Liver (tissue), 9 donors: ENCODE measurements around the gene OR51B4. TPM values are rescaled to one million over a fixed set of nuclear protein-coding genes. Genes with fewer than 3 reads are reported as not detected.

Experiments used
- DNase-seq: peaks from one replicate; pipeline ENCODE4 v3.0.0-alpha.2; 2017; ENCODE audit warnings: low spot score
- H3K27ac ChIP-seq, 2 donors: one replicate each; pipeline ENCODE4 v1.7.0; 2013; ENCODE audit warnings: inconsistent platforms in 2 of 2, low read length in 2 of 2, control low read depth in 1 of 2, low read depth in 1 of 2, mild to moderate bottlenecking in 1 of 2
- H3K27me3 ChIP-seq, 4 donors: one replicate each; pipeline versions ENCODE4 v1.6.1 to v1.7.0; 2013; ENCODE audit warnings: low read length in 3 of 4, inconsistent platforms in 1 of 4, mild to moderate bottlenecking in 1 of 4, moderate library complexity in 1 of 4; ENCODE audit not compliant: control insufficient read depth in 4 of 4, insufficient read depth in 4 of 4
- H3K36me3 ChIP-seq, 4 donors: one replicate each; pipeline versions ENCODE4 v1.6.1 to v1.7.0; 2013; ENCODE audit warnings: low read length in 3 of 4, mild to moderate bottlenecking in 3 of 4, low read depth in 1 of 4, moderate library complexity in 1 of 4; ENCODE audit not compliant: control insufficient read depth in 4 of 4, insufficient read depth in 3 of 4
- H3K4me1 ChIP-seq, 4 donors: one replicate each; pipeline versions ENCODE4 v1.6.1 to v1.7.0; 2013; ENCODE audit warnings: low read length in 3 of 4, mild to moderate bottlenecking in 3 of 4, moderate library complexity in 1 of 4; ENCODE audit not compliant: control insufficient read depth in 4 of 4, insufficient read depth in 4 of 4
- H3K4me3 ChIP-seq, 3 donors: one replicate each; pipeline versions ENCODE4 v1.6.1 to v1.7.0; 2013; ENCODE audit warnings: low read length in 3 of 3, control low read depth in 1 of 3, low read depth in 1 of 3, mild to moderate bottlenecking in 1 of 3
- H3K9ac ChIP-seq, 2 donors: one replicate each; pipeline ENCODE4 v1.7.0; 2013; ENCODE audit warnings: low read length in 2 of 2, mild to moderate bottlenecking in 2 of 2, moderate library complexity in 2 of 2, control low read depth in 1 of 2, low read depth in 1 of 2
- H3K9me3 ChIP-seq, 4 donors: one replicate each; pipeline versions ENCODE4 v1.6.1 to v1.7.0; 2013; ENCODE audit warnings: low read length in 3 of 4; ENCODE audit not compliant: control insufficient read depth in 4 of 4
- CTCF ChIP-seq: fragments of 150-350 bp; IDR thresholded peaks from 2 replicates; pipeline ENCODE4 v1.5.1; 2017; ENCODE audit warnings: improper control_type of control experiment, low read depth, low read length; ENCODE audit not compliant: missing input control
- EGR1 ChIP-seq, 2 donors: IDR thresholded peaks; 2 replicates each; pipeline ENCODE4 v1.6.1; 2016 to 2018; ENCODE audit warnings: antibody characterized with exemption in 2 of 2, low read depth in 2 of 2
- FOXA1 ChIP-seq: IDR thresholded peaks from 2 replicates; pipeline ENCODE4 v1.6.1; 2016; ENCODE audit warnings: antibody characterized with exemption
- FOXA2 ChIP-seq: IDR thresholded peaks from 2 replicates; pipeline ENCODE4 v1.6.1; 2016; ENCODE audit warnings: antibody characterized with exemption
- GABPA ChIP-seq, 2 donors: IDR thresholded peaks in 1 of 2; conservative IDR thresholded peaks in 1 of 2; 2 replicates each; pipeline ENCODE4 v1.6.1; 2016; ENCODE audit warnings: antibody characterized with exemption in 2 of 2, mild to moderate bottlenecking in 1 of 2, moderate library complexity in 1 of 2
- HNF4A ChIP-seq, 2 donors: conservative IDR thresholded peaks; 2 replicates each; pipeline ENCODE4 v1.6.1; 2016; ENCODE audit warnings: antibody characterized with exemption in 2 of 2, mild to moderate bottlenecking in 2 of 2
- HNF4G ChIP-seq: IDR thresholded peaks from 2 replicates; pipeline ENCODE4 v1.6.1; 2016; ENCODE audit warnings: antibody characterized with exemption
- JUND ChIP-seq, 2 donors: IDR thresholded peaks; 2 replicates each; pipeline ENCODE4 v1.6.1; 2016; ENCODE audit warnings: antibody characterized with exemption in 2 of 2
- NR2F2 ChIP-seq: IDR thresholded peaks from 2 replicates; pipeline ENCODE4 v1.6.1; 2016; ENCODE audit warnings: antibody characterized with exemption
- RAD21 ChIP-seq, 2 donors: IDR thresholded peaks; 2 replicates each; pipeline ENCODE4 v1.6.1; 2016; ENCODE audit warnings: antibody characterized with exemption in 2 of 2, mild to moderate bottlenecking in 2 of 2
- REST ChIP-seq: IDR thresholded peaks from 2 replicates; pipeline ENCODE4 v1.6.1; 2016; ENCODE audit warnings: antibody characterized with exemption, mild to moderate bottlenecking
- RXRA ChIP-seq, 2 donors: IDR thresholded peaks; 2 replicates each; pipeline ENCODE4 v1.6.1; 2017 to 2018; ENCODE audit warnings: antibody characterized with exemption in 2 of 2, mild to moderate bottlenecking in 1 of 2
- SP1 ChIP-seq: IDR thresholded peaks from 2 replicates; pipeline ENCODE4 v1.6.1; 2018; ENCODE audit warnings: antibody characterized with exemption, mild to moderate bottlenecking
- TAF1 ChIP-seq: conservative IDR thresholded peaks from 2 replicates; pipeline ENCODE4 v1.6.1; 2016; ENCODE audit warnings: antibody characterized with exemption, mild to moderate bottlenecking
- YY1 ChIP-seq: IDR thresholded peaks from 2 replicates; pipeline ENCODE4 v1.6.1; 2016; ENCODE audit warnings: antibody characterized with exemption, mild to moderate bottlenecking
- ZBTB33 ChIP-seq: IDR thresholded peaks from 2 replicates; pipeline ENCODE4 v1.6.1; 2016; ENCODE audit warnings: antibody characterized with exemption
- WGBS: extraction: QIAGEN DNeasy Blood & Tissue Kit; methylation state at CpG from one replicate; pipeline ENCODE4 v1.1.7; 2013; 5-methylcytosine and 5-hydroxymethylcytosine counted together
- polyA plus RNA-seq, 2 donors: library from polyadenylated mRNA; stranded (reverse) in 1 of 2; unstranded in 1 of 2; fragments of 200-250 nt in 1 of 2; fragments of >200 nt in 1 of 2; fragmentation: Nextera tagmentation in 1 of 2; extraction: Ambion mirVana in 1 of 2; gene quantifications; one replicate each; pipeline versions ENCODE4 v1.2.1 to v1.2.3, GENCODE V29; 2013 to 2015
- total RNA-seq, 2 donors: library from RNA; depleted of rRNA; stranded (reverse); fragments of >200 nt; gene quantifications; one replicate each; pipeline ENCODE4 v1.2.3, GENCODE V29; 2014
- TF ChIP-seq, protein P1 (sequence below): IDR thresholded peaks from 2 replicates; pipeline ENCODE4 v1.6.1; 2016; ENCODE audit warnings: antibody characterized with exemption
- TF ChIP-seq, protein P2 (sequence below): IDR thresholded peaks from 2 replicates; pipeline ENCODE4 v1.6.1; 2016; ENCODE audit warnings: antibody characterized with exemption
- donor health status: healthy.
- donor health status: healthy.
- donor health status: healthy.
- donor health status: healthy.
- donor health status: healthy.

OR51B4 gene
- total and polyA plus RNA-seq, 4 donors: not detected

GRCh38 chr11:5310423-5310822, 8.7 kb upstream of the OR51B4 start:
- Histone ChIP-seq H3K36me3 (no peaks in the 10 kb centered on the region), H3K4me1 (no peaks in the 10 kb centered on the region), H3K9me3 (no peaks in the 10 kb centered on the region), H3K9ac (no peak overlapping the region), H3K27me3 (peaks cover 0 to 3% (median 0%) of the 10 kb centered on the region in 4 donors), H3K4me3 (no peak overlapping the region), H3K27ac (no peak overlapping the region)
- WGBS: 97% methylated on average over 1 of the region's 1 CpG
- no peak for DNase-seq
- TF ChIP-seq SP1 (no peak), REST (no peak), HNF4A (conservative IDR thresholded peaks at IDR 0.05) (no peak)
- TF ChIP-seq, protein P1, sequence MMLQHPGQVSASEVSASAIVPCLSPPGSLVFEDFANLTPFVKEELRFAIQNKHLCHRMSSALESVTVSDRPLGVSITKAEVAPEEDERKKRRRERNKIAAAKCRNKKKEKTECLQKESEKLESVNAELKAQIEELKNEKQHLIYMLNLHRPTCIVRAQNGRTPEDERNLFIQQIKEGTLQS: no peak
- TF ChIP-seq, protein P2, sequence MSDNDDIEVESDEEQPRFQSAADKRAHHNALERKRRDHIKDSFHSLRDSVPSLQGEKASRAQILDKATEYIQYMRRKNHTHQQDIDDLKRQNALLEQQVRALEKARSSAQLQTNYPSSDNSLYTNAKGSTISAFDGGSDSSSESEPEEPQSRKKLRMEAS: no peak

DNA sequence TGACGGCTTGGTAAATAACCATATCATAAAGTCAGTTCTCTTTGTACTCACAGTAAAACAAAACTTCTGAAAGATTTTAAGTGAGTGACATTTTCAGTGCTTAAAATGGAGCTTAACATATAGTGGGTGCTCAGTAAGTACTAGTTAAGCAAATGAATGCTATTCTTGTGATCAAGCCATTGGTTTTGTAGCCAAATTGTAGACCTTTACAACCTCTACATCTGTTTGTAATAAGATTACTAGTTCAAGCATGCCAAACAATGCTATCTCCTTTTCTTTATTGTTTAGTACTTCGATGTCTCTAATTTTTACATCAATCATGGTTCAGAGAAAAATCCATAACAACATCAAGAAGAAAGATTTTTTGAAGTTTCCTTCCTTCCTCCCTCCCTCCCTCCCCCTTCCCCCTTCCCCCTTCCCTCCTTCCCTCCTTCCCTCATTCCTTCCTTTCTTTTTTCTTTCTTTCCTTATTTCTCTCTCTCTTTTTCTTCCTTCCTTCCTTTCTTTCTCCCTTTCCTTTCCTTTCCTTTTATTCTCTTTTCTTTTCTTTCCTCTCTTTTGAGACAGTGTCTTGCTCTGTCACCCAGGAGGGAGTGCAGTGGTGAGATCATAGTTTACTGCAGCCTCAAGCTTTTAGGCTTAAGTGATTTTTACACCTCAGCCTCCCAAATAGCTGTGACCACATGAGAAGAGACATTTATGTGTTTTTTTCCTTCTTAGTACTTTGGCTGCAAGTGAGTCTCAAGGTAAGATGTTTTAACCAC, 5.7 kb upstream of the OR51B4 start:
- no peak for DNase-seq
- Histone ChIP-seq H3K36me3 (no peaks in the 10 kb centered on the region), H3K27me3 (no peaks in the 10 kb centered on the region), H3K4me3 (no peak overlapping the region), H3K27ac (no peak overlapping the region), H3K9ac (no peak overlapping the region), H3K9me3 (no peaks in the 10 kb centered on the region), H3K4me1 (no peaks in the 10 kb centered on the region)
- WGBS: 69% methylated on average over 2 of the region's 2 CpGs
- TF ChIP-seq GABPA (IDR thresholded peaks at IDR 0.05 in 1 of 2, conservative IDR thresholded peaks at IDR 0.05 in 1 of 2) (no peak), ZBTB33 (no peak), RXRA (IDR thresholded peaks at IDR 0.05) (no peak), HNF4G (no peak), CTCF (no peak), TAF1 (no peak), RAD21 (IDR thresholded peaks at IDR 0.05) (no peak), YY1 (no peak), HNF4A (conservative IDR thresholded peaks at IDR 0.05) (no peak), FOXA1 (no peak), REST (no peak), EGR1 (IDR thresholded peaks at IDR 0.05; ENCODE audit: low read depth in 2 of 2) (no peak), FOXA2 (no peak), JUND (IDR thresholded peaks at IDR 0.05) (no peak), SP1 (no peak), NR2F2 (no peak)
- TF ChIP-seq, protein P2: no peak
- TF ChIP-seq, protein P1: no peak
